Measurements from ENCODE around the gene BEST1.

The BEST1 gene

GRCh38 chr11:62004473-62004872 lies 54.3 kb downstream of the BEST1 start:
- no peak for DNase-seq (ENCODE audit: insufficient read length, low spot score)
- FAIRE-seq: no peak
- no peak for TF ChIP-seq POLR2A (IDR thresholded peaks at IDR 0.05; ENCODE audit: low read depth, low read length)

GRCh38 chr11:62008193-62008592 lies 58.0 kb downstream of the BEST1 start:
- no peak for TF ChIP-seq POLR2A (IDR thresholded peaks at IDR 0.05; ENCODE audit: low read depth, low read length)
- FAIRE-seq (no peak), DNase-seq (ENCODE audit: insufficient read length, low spot score) (no peak)

DNA sequence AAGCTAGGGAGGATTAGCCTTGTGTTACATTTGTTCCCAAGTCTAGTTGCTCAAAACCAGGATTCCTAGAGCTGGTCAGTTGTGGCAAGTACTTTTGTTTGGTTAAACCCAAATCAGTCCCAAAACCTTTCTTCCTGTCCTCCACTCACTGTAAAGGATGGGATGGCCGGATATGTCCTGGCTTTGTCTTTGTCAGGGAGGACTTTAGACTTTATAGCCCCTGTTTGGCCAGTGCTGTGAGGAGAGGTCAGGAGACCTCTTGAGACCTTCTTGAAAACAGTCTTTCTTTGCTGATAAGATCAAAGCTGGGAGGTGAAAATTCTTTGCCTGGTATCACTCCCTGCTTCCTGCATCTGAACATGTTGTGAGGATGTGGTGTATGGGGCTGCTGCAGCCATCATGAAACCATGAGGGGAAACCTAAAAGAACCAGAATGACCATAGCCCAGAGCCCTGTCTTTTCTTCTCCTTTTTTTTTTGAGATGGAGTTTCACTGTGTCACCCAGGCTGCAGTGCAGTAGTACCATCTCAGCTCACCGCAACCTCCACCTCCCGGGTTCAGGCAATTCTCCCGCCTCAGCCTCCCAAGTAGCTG lies 60.9 kb downstream of the BEST1 start:
- DNase-seq (ENCODE audit: insufficient read length, low spot score) (no peak), FAIRE-seq (no peak)
- no peak for TF ChIP-seq POLR2A (IDR thresholded peaks at IDR 0.05; ENCODE audit: low read depth, low read length)

- no peak for DNase-seq (ENCODE audit: insufficient read length, low spot score)
- FAIRE-seq: no peak
- TF ChIP-seq POLR2A (IDR thresholded peaks at IDR 0.05; ENCODE audit: low read depth, low read length): no peak
Observed at GRCh38 chr11:62011881-62012280, 61.7 kb downstream of the BEST1 start.

GRCh38 chr11:62012451-62012831 lies 62.3 kb downstream of the BEST1 start:
- DNase-seq (ENCODE audit: insufficient read length, low spot score) (no peak), FAIRE-seq (no peak)
- no peak for TF ChIP-seq POLR2A (IDR thresholded peaks at IDR 0.05; ENCODE audit: low read depth, low read length)

DNA sequence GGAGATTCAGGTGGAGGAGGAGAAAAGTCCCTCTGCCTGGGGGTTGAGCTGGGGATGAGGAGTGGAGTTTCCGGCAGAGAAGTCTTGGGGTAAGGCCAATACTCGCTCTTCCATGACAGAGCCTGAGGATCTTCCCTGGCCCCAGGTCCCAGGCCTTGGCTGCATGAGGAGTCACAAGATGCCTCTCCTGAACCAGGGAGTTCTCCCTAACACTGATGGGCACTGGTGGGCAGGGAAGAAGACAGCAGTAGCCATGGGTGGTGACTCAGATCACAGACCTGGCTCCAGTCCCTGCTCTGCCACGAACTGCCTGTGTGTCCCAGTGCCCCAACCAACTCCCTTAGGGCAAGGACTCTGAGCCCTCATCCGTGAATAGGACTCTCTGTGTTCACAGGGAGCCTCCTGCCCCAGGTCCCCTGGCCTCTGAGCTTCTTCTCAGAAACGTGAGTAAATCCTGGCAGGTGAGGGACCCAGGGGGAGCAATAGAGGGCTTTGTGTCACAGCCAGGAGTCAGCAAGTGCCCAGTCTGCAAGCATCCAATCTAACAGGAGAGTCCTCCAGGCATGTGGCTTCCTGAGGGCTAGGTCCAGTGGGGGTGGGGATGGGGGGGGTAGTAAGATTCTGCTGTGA lies 62.8 kb downstream of the BEST1 start:
- no peak for FAIRE-seq
- DNase-seq (ENCODE audit: insufficient read length, low spot score): peak; percentile 50
- TF ChIP-seq POLR2A (IDR thresholded peaks at IDR 0.05; ENCODE audit: low read depth, low read length): peak; percentile 44

Data from H54 (cell line).